Ectodermal cell (in vitro differentiated cells): ENCODE data around the gene RAB42.

Experiments
- H3K27ac ChIP-seq: 2 replicates; pipeline ENCODE4 v1.7.0; 2013; ENCODE audit warnings: mild to moderate bottlenecking, low read depth, low read length; ENCODE audit not compliant: insufficient read depth, poor library complexity, severe bottlenecking
- H3K27me3 ChIP-seq: 2 replicates; pipeline ENCODE4 v1.7.0; 2013; ENCODE audit warnings: mild to moderate bottlenecking, low read length; ENCODE audit not compliant: insufficient read depth, control insufficient read depth, poor library complexity, severe bottlenecking
- H3K36me3 ChIP-seq: one replicate; pipeline ENCODE4 v1.7.0; 2013; ENCODE audit warnings: low read length; ENCODE audit not compliant: control insufficient read depth, insufficient read depth
- H3K4me1 ChIP-seq: one replicate; pipeline ENCODE4 v1.7.0; 2013; ENCODE audit warnings: low read length; ENCODE audit not compliant: control insufficient read depth, insufficient read depth
- H3K4me3 ChIP-seq: 2 replicates; pipeline ENCODE4 v1.7.0; 2013; ENCODE audit warnings: low read depth, low read length, control low read depth; ENCODE audit not compliant: insufficient read depth
- H3K9me3 ChIP-seq: 2 replicates; pipeline ENCODE4 v1.7.0; 2013; ENCODE audit warnings: mild to moderate bottlenecking, low read length, moderate library complexity; ENCODE audit not compliant: control insufficient read depth
- WGBS, 2 experiments: methylation state at CpG; one replicate each; pipeline ENCODE4 v1.1.7; 2013; ENCODE audit warnings: missing lambda C conversion rate in 2 of 2; 5-methylcytosine and 5-hydroxymethylcytosine counted together

Gene RAB42

DNA sequence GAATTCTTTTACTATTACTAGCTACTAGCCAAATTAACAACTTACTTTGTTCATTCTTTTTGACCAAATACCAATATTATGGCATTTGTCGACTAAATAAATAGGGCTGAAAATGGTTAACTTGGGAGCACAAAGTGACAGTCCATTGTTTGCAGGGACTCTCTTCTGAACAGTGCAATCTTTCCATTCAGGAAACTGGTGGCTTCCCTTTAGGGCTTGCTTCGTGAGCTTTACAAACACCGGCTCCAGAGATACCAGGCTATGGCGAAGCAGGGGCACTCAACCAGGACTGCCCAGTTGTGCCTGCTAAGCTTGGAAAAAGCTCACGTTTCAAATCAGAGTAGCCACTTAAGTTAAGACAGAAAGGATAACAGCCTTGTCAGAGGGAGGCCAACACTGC, 12.3 kb downstream of the RAB42 start:
- H3K4me1 ChIP-seq: no peaks in the 10 kb centered on the region
- H3K36me3 ChIP-seq: peaks cover 6% of the 10 kb centered on the region
- 95 to 96% methylated on average over 5 of the region's 5 CpGs for WGBS, 2 experiments
- no peak overlapping the region for H3K27ac ChIP-seq
- no peak overlapping the region for H3K4me3 ChIP-seq
- H3K27me3 ChIP-seq: no peaks in the 10 kb centered on the region
- no peaks in the 10 kb centered on the region for H3K9me3 ChIP-seq

DNA sequence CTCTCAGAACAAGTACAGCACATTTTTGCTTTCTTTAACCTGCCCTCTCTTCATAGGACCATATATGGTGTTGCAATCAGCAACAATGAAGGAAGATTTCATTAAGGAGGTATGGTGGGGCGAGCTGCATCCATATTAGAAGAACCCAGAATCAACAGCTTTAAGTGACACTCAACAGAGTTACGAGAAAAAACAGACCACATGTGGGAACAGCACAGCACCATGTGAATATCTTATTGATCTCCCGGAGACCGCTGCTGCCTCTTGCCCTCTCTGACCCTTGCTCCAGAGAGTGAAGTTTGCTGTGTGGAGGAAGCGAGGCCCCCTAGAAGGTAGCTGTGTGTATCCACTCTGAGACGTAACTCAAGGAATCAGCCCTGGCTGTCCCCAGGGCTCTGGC, 12.9 kb downstream of the RAB42 start:
- no peaks in the 10 kb centered on the region for H3K9me3 ChIP-seq
- H3K27ac ChIP-seq: no peak overlapping the region
- no peak overlapping the region for H3K4me3 ChIP-seq
- H3K27me3 ChIP-seq: no peaks in the 10 kb centered on the region
- peaks cover 12% of the 10 kb centered on the region for H3K36me3 ChIP-seq
- 89 to 93% methylated on average over 6 of the region's 6 CpGs for WGBS, 2 experiments
- H3K4me1 ChIP-seq: no peaks in the 10 kb centered on the region

- WGBS, 2 experiments: 84 to 96% methylated on average over 2 of the region's 2 CpGs
- H3K36me3 ChIP-seq: peaks cover 16% of the 10 kb centered on the region
- no peak overlapping the region for H3K27ac ChIP-seq
These were observed 14.7 kb downstream of the RAB42 start for GRCh38 chr1:28606771-28607170.

DNA sequence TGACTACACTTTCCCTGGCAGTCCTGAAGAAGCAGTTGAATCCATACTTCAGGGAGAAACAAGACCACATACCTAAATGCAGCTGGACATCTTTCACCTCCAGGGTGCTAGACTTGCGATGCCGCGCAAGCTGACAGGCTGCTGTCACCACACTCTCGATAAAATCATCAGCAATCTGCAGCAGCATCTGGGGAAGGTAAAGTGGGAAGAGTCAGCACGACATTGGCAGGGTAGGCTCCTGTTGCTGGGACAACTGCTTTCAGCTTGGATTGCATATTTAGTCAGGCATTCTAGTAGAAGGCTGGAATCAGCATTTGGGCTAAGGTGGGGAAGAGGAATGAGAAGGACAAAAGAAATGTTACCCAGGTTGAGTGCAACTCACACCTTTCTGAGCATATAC, 21.1 kb downstream of the RAB42 start:
- no peaks in the 10 kb centered on the region for H3K4me1 ChIP-seq
- 94 to 95% methylated on average over 5 of the region's 5 CpGs for WGBS, 2 experiments

More at GRCh38 chr1:28606771-28607170, 14.7 kb downstream of the RAB42 start:
- Histone ChIP-seq H3K9me3 (no peaks in the 10 kb centered on the region), H3K4me3 (no peak overlapping the region), H3K4me1 (no peaks in the 10 kb centered on the region), H3K27me3 (no peaks in the 10 kb centered on the region)

DNA sequence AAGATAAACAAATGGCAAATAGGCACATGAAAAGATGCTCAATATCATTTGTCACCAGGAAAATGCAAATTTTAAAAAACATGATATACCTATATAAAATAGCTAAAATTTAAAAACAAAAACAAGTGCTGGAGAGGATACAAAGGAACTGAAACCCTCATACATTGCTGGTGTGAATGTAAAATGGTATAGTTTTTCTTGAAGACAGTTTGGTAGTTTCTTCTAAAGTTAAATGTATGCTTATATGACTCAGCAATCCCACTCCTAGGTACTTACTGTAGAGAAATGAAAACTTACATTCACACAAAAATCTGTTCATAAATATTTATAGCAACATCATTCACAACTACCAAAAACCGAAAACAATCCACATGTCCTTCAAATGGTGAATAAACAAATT, 39.6 kb downstream of the RAB42 start:
- Histone ChIP-seq H3K27ac (no peak overlapping the region), H3K4me1 (no peaks in the 10 kb centered on the region), H3K27me3 (no peaks in the 10 kb centered on the region), H3K4me3 (no peak overlapping the region), H3K36me3 (no peaks in the 10 kb centered on the region), H3K9me3 (no peaks in the 10 kb centered on the region)
- 75 to 100% methylated on average over 1 of the region's 1 CpG for WGBS, 2 experiments

More for the DNA sequence above, 21.1 kb downstream of the RAB42 start:
- Histone ChIP-seq H3K27me3 (no peaks in the 10 kb centered on the region), H3K4me3 (no peak overlapping the region), H3K9me3 (no peaks in the 10 kb centered on the region), H3K27ac (no peak overlapping the region), H3K36me3 (peaks cover 10% of the 10 kb centered on the region)

GRCh38 chr1:28632560-28632959, 40.5 kb downstream of the RAB42 start:
- Histone ChIP-seq H3K9me3 (no peaks in the 10 kb centered on the region), H3K27me3 (no peaks in the 10 kb centered on the region), H3K4me1 (no peaks in the 10 kb centered on the region), H3K36me3 (no peaks in the 10 kb centered on the region), H3K4me3 (no peak overlapping the region), H3K27ac (no peak overlapping the region)
- 91 to 98% methylated on average over 4 of the region's 4 CpGs for WGBS, 2 experiments

GRCh38 chr1:28640766-28641165, 48.7 kb downstream of the RAB42 start:
- H3K4me1 ChIP-seq: peaks cover 6% of the 10 kb centered on the region
- H3K27me3 ChIP-seq: no peaks in the 10 kb centered on the region
- H3K27ac ChIP-seq: no peak overlapping the region
- H3K4me3 ChIP-seq: no peak overlapping the region
- no peaks in the 10 kb centered on the region for H3K36me3 ChIP-seq
- no peaks in the 10 kb centered on the region for H3K9me3 ChIP-seq
- WGBS, 2 experiments: 91 to 92% methylated on average over 1 of the region's 1 CpG

DNA sequence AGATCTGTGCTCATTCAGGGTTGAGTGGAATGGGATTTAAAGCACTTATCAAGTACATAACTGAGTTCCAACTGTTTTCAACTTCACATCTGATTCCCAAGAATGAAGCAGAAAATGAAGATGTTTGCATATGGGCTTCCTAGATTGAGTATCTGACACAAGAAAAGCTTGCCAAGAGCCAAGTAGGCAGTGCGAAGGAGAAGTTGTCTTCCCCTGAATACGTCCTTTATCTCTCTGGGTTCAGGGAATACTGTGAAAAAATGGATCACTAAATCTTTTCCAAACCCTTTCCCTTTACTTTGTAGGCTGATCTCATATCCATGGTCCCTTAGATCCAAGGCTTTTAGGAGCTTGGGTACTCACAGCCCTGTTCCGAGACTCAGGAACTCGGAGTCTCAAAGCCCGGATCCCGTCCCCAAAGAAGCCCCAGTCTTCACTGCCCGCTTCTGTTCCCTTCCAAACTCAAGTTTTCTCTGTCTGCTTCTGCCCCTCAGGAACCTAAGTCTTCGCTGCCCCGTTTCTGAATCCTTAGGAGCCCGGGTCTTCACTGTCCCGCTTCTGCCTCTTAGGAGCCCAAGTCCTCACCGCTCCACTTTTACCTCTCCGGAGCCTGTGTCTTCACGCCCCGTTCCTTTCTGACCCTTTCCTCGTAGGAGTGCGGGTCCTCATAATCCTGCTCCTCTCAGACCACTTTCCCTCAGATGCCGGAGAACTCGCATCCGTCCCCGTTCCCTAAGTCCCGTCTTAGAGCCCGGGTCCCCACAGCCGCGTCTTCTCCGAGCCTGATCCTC, 50.2 kb downstream of the RAB42 start:
- no peaks in the 10 kb centered on the region for H3K9me3 ChIP-seq
- H3K4me3 ChIP-seq: peak overlapping the region; percentile 89
- no peaks in the 10 kb centered on the region for H3K36me3 ChIP-seq
- H3K4me1 ChIP-seq: peaks cover 6% of the 10 kb centered on the region
- no peaks in the 10 kb centered on the region for H3K27me3 ChIP-seq
- no peak overlapping the region for H3K27ac ChIP-seq
- 2% methylated on average over 26 of the region's 26 CpGs for WGBS, 2 experiments

GRCh38 chr1:28642847-28643635, 51.0 kb downstream of the RAB42 start, which contains the start of gene TAF12:
Gene TAF12, minus strand, starts transcription at chr1:28643067. Its CDS starts 20,986 bp downstream, at chr1:28622081.
- no peaks in the 10 kb centered on the region for H3K9me3 ChIP-seq
- peak within 1 kb of the TSS; percentile 74 for H3K27ac ChIP-seq
- no peaks in the 10 kb centered on the region for H3K36me3 ChIP-seq
- peaks cover 6% of the 10 kb centered on the region for H3K4me1 ChIP-seq
- no peaks in the 10 kb centered on the region for H3K27me3 ChIP-seq
- WGBS, 2 experiments: 7% methylated on average over 49 of the region's 49 CpGs
- peak within 1 kb of the TSS; percentile 89 for H3K4me3 ChIP-seq

GRCh38 chr1:28644494-28644893, 52.4 kb downstream of the RAB42 start:
- H3K36me3 ChIP-seq: no peaks in the 10 kb centered on the region
- no peaks in the 10 kb centered on the region for H3K27me3 ChIP-seq
- peaks cover 6% of the 10 kb centered on the region for H3K4me1 ChIP-seq
- H3K27ac ChIP-seq: no peak overlapping the region
- no peak overlapping the region for H3K4me3 ChIP-seq
- WGBS, 2 experiments: 80 to 84% methylated on average over 3 of the region's 3 CpGs
- no peaks in the 10 kb centered on the region for H3K9me3 ChIP-seq
